Activated CD8-positive, alpha-beta memory T cell treated with anti-CD3 and anti-CD28 coated beads, Interleukin-2, amount 10 ng/mL, durations not matched to agents 7 days and 5 days (primary cell): Measurements from ENCODE around the gene HLA-B. TPM values are rescaled to one million over a fixed set of nuclear protein-coding genes. Genes with fewer than 3 reads are reported as not detected.
"Not testable (repeated sequence)": the region's sequence is repeated elsewhere in the genome, so short reads cannot be mapped to it uniquely, and the experiment has no call there.

Source experiments
- ATAC-seq: fragments of 150-1000 bp; cut with Tn5 transposase; one replicate; pipeline ENCODE4 v1.10.0; 2021; ENCODE audit warnings: moderate library complexity
- CTCF ChIA-PET: fragments of 350-600 bp; sonication (Branson Sonifier 250); formaldehyde crosslinking; loops from one replicate; lab custom pipeline; 2021; ENCODE audit warnings: antibody characterized with exemption; lab: Charles Lee
- DNase-seq: peaks from one replicate; pipeline ENCODE4 v3.0.0-alpha.2; 2020
- H3K27ac Mint-ChIP-seq: one replicate; pipeline ENCODE4 v1.8.0; 2021; ENCODE audit warnings: mild to moderate bottlenecking, mixed read lengths
- H3K27me3 Mint-ChIP-seq: one replicate; pipeline ENCODE4 v1.8.0; 2021; ENCODE audit warnings: mixed read lengths
- H3K36me3 Mint-ChIP-seq: one replicate; pipeline ENCODE4 v1.8.0; 2021; ENCODE audit warnings: mild to moderate bottlenecking, mixed read lengths
- H3K4me1 Mint-ChIP-seq: one replicate; pipeline ENCODE4 v1.8.0; 2021; ENCODE audit warnings: mixed read lengths
- H3K4me3 Mint-ChIP-seq: one replicate; pipeline ENCODE4 v1.8.0; 2021; ENCODE audit warnings: mild to moderate bottlenecking, moderate library complexity, mixed read lengths
- H3K9me3 Mint-ChIP-seq: one replicate; pipeline ENCODE4 v1.8.0; 2022; ENCODE audit warnings: low read depth, mixed read lengths
- total RNA-seq, 2 experiments: library from RNA; stranded (reverse); gene quantifications; one replicate each; pipeline ENCODE4 v1.2.3, GENCODE V29; 2021

The HLA-B gene
- 1,000 to 10,000 TPM; 4,786 to 5,045 TPM for total RNA-seq

DNA sequence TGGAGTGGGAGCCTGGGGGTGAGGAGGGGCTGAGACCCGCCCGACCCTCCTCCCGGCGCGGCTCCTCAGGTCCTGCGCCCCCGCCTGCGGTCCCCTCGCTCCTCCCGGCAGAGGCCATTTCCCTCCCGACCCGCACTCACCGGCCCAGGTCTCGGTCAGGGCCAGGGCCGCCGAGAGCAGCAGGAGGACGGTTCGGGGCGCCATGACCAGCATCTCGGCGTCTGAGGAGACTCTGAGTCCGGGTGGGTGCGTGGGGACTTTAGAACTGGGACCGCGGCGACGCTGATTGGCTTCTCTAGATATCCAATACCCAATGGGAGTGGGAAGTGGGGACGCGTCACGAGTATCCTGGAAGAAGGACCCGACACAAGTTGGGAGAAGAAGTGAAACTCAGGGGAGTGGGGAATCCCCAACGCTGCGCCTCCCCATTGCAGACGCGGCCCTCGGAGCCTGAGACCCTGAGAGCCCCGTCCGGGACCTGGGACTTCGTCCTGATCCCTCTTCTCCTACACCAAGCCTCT, at the start of gene HLA-B:
HLA-B (minus strand) TSS at position 234 of the 521 bp plus-strand sequence; CDS start at position 213, 21 bp downstream.
- peaks cover 7% of the 10 kb centered on the region for H3K27me3 Mint-ChIP-seq
- peaks cover 61% of the 10 kb centered on the region for H3K4me1 Mint-ChIP-seq
- peak; percentile 75 for ATAC-seq
- DNase-seq: peak; percentile 91
- CTCF ChIA-PET: interaction anchor here (0.7 to 1.0 kb wide), 2 partner anchors 106 to 160 kb away, joined by 3 to 5 read pairs; no protein-coding TSS in a partner anchor
- H3K9me3 Mint-ChIP-seq: peaks cover 2% of the 10 kb centered on the region
- peak within 1 kb of the TSS; percentile 99 for H3K4me3 Mint-ChIP-seq
- peaks cover 64% of the 10 kb centered on the region for H3K36me3 Mint-ChIP-seq
- H3K27ac Mint-ChIP-seq: peak within 1 kb of the TSS; percentile 100

DNA sequence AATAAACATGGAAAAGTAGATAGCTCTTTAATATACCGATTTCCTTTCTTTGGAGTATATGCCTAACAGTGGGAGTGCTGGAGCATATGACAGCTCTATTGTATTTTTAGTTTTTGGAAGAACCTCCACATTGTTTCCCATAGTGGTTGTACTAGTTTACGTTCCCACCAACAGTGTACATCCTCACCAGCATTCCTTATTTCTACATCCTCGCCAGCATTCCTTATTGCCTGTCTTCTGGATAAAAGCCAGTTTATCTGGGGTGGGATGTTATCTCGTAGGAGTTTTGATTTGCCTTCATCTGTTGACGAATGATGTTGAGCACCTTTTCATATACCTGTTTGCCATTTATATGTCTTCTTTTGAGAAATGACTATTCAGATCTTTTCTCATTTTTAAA, 49.0 kb upstream of the HLA-B start:
- no peak overlapping the region for H3K27ac Mint-ChIP-seq

DNA sequence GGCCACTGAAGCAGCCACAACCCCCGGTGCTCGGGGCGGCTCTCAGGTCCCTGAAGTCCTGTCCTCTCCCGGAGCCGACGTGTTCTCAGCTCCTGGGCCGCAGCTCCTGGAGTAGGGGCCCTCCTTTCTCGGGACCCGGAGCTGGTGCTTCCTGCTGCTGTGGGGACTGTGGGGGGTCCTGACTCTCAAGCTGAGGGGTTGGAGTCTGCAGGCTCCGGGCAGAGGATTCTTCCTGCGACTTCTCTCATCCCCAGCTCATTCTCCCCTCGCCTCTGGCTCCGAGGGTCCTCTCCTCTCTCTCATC, 47.0 kb upstream of the HLA-B start:
- not testable (repeated sequence) for H3K27me3 Mint-ChIP-seq, H3K36me3 Mint-ChIP-seq, H3K9me3 Mint-ChIP-seq, DNase-seq, ATAC-seq
- H3K4me1 Mint-ChIP-seq: peaks cover 63% of the 10 kb centered on the region
- H3K27ac Mint-ChIP-seq: peak overlapping the region; percentile 75
- peak overlapping the region; percentile 79 for H3K4me3 Mint-ChIP-seq
- CTCF ChIA-PET: interaction anchor here (1.0 to 9.0 kb wide), 4 partner anchors 35 to 324 kb away, joined by 3 to 93 read pairs (median 6); no protein-coding TSS in a partner anchor

More for the DNA sequence above, 49.0 kb upstream of the HLA-B start:
- Mint-ChIP-seq H3K9me3 (no peaks in the 10 kb centered on the region), H3K36me3 (peaks cover 12% of the 10 kb centered on the region), H3K4me3 (no peak overlapping the region), H3K27me3 (no peaks in the 10 kb centered on the region), H3K4me1 (peaks cover 62% of the 10 kb centered on the region)
- ATAC-seq: no peak
- CTCF ChIA-PET: interaction anchor here (1.2 kb wide), 1 partner anchor 36 kb away, joined by 4 read pairs; no protein-coding TSS in a partner anchor
- DNase-seq: no peak

DNA sequence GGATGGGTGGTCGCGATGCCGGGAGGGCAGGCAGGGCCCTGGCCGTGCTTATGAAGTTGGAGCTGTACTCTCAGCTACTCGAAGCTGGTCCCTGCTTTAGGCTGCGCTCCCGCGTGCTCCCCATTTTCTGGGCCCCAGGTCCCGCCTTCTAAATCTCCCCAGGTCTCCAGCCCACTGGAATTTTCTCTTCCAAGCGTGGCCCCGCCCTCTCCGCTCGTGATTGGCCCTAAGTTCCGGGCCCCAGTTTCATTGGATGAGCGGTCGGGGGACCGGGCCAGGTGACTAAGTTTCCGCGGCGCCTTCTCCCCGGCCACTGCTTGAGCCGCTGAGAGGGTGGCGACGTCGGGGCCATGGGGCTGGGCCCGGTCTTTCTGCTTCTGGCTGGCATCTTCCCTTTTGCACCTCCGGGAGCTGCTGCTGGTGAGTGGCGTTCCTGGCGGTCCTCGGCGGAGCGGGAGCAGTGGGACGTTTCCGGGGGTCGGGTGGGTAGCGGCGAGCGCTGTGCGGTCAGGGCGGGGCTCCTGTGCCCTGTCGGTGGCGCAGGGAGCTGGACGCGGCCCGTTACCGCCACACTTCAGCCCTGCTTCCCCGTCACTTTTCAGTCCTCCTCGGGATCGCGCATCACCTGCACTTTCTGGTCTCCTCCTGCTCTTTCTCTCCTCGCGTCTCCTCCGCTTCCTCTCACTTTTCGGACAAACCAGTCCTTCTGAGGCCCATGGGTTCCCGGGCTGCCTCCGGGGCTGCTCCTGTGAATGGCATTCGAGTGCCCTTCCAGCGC, 46.5 kb upstream of the HLA-B start, which contains the start of gene MICA:
MICA (plus strand) TSS at position 313 of the 778 bp plus-strand sequence; CDS start at position 351, 38 bp downstream.
- peak within 1 kb of the TSS; percentile 81 for H3K27ac Mint-ChIP-seq
- H3K4me3 Mint-ChIP-seq: peak within 1 kb of the TSS; percentile 79
- H3K4me1 Mint-ChIP-seq: peaks cover 67% of the 10 kb centered on the region
- H3K9me3 Mint-ChIP-seq: no peaks in the 10 kb centered on the region
- H3K27me3 Mint-ChIP-seq: no peaks in the 10 kb centered on the region
- ATAC-seq (peak; percentile 78), DNase-seq (peak; percentile 82)
- CTCF ChIA-PET: interaction anchor here (0.9 to 9.0 kb wide), 5 partner anchors 36 to 324 kb away, joined by 3 to 93 read pairs (median 3); no protein-coding TSS in a partner anchor
- H3K36me3 Mint-ChIP-seq: peaks cover 6% of the 10 kb centered on the region

DNA sequence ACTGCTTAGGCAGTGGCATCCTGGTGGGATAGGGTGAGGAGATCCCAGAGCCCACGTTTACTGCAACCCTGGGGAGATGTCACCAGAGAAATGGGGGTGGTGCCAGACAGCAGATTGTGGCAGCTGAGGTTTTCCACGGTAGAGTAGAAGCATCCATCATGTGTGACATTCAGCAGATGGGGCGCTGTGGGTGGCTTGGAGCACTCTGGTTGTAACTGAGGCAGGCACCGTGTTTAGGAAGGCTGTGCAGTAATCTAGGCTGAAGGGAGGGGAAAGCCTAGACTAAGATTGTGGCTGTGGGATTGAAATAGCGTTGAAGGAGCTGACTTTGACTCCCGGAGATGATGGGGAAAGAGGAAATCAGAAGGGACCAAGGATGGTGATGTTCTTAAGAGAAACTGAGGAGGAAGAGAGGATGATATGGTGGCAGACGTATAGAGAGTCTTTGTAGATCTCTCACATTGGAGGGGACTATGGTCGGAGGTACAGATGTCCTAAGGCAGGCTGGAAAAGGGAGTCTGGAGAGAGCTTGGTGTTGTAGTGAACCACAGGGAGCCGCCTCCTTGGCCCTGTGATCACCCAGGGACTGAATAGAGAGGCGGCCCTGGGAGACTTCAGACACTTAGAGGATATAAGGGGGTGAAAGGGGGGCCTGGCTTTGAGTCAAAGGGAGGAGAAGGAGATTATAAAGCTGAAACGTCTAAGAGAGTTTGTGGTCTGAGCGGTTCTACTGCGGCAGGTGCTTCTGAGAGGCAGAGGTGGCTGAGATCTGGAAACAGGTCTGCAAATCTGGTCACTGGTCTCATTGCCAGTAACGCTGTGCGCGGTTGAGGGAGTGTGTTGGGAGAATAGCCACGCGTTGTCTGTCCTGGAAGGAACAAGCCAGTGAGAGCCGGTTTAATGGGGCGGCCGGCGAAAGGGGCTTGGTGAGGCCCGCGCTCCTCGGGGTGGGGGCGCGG, 45.6 kb upstream of the HLA-B start:
- Mint-ChIP-seq H3K27me3 (no peaks in the 10 kb centered on the region), H3K9me3 (no peaks in the 10 kb centered on the region), H3K4me1 (peaks cover 62% of the 10 kb centered on the region), H3K27ac (peak overlapping the region; percentile 81), H3K4me3 (peak overlapping the region; percentile 79), H3K36me3 (peaks cover 6% of the 10 kb centered on the region)
- peak; percentile 73 for DNase-seq
- CTCF ChIA-PET: interaction anchor here (0.9 to 9.0 kb wide), 6 partner anchors 36 to 323 kb away, joined by 3 to 93 read pairs (median 6); no protein-coding TSS in a partner anchor
- peak; percentile 18 for ATAC-seq

DNA sequence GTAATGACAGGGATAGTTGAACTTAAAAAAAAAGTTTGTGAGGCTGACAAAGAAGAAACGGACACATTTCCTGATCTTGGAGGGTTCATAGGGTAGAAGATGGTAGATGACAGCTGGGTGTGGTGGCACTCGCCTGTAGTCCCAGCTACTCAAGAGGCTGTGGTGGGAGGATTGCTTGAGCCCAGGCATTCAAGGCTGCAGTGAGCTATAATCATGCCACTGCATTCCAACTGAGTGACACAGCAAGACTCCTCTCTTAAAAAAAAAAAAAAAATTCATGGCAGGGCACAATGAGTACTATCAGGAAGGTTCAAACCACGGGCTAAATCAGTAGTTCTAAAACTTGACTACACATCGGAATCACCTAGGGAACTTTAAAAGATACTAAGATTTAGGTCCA, 44.4 kb upstream of the HLA-B start:
- H3K27ac Mint-ChIP-seq: peak overlapping the region; percentile 91
- H3K27me3 Mint-ChIP-seq: no peaks in the 10 kb centered on the region
- no peaks in the 10 kb centered on the region for H3K9me3 Mint-ChIP-seq
- peaks cover 60% of the 10 kb centered on the region for H3K4me1 Mint-ChIP-seq
- DNase-seq (no peak), ATAC-seq (no peak)
- peak overlapping the region; percentile 79 for H3K4me3 Mint-ChIP-seq
- H3K36me3 Mint-ChIP-seq: peaks cover 6% of the 10 kb centered on the region
- CTCF ChIA-PET: interaction anchor here (1.3 to 9.0 kb wide), 7 partner anchors 20 to 197 kb away, joined by 4 to 93 read pairs (median 9); no protein-coding TSS in a partner anchor

DNA sequence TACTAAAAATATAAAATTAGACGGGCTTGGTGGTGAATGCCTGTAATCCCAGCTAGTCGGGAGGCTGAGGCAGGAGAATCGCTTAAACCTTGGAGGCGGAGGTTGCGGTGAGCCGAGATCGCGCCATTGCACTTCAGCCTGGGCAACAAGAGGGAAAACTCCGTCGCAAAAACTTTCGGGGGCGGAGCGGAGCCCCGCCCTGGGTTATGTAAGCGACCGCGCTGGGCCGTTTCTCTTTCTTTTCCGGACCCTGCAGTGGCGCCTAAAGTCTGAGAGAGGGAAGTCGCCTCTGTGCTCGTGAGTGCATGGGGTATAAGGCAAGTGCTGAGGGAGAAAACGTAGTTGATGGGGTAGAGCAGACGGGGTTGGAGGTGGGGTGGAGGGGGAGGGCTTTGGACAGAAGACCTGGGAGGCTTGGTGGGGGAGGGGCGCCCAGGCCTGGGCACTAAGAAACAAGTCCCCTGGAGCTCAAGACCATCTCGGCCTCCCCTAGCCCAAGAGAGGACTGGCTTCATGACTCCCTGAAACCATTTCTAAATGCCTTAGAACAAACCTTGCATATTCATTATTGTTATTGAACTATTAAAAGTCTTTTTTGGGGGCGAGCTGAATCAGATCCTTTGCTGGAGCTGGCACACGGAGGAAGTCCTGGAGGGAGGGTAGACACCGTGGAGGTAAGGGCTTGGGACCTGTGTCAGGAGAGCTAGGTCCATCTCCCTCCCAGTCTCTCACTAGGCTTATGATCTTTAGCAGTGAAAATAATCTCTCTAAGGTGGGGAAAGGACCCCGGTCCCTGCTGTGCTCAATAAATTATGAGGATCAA, 43.7 kb upstream of the HLA-B start:
- Mint-ChIP-seq H3K27me3 (no peaks in the 10 kb centered on the region), H3K27ac (peak overlapping the region; percentile 91), H3K4me1 (peaks cover 59% of the 10 kb centered on the region), H3K36me3 (peaks cover 4% of the 10 kb centered on the region), H3K9me3 (no peaks in the 10 kb centered on the region), H3K4me3 (peak overlapping the region; percentile 79)
- CTCF ChIA-PET: interaction anchor here (0.7 to 9.0 kb wide), 12 partner anchors 10 to 567 kb away, joined by 3 to 93 read pairs (median 7); no protein-coding TSS in a partner anchor
- ATAC-seq (peak; percentile 51), DNase-seq (peak; percentile 89)

DNA sequence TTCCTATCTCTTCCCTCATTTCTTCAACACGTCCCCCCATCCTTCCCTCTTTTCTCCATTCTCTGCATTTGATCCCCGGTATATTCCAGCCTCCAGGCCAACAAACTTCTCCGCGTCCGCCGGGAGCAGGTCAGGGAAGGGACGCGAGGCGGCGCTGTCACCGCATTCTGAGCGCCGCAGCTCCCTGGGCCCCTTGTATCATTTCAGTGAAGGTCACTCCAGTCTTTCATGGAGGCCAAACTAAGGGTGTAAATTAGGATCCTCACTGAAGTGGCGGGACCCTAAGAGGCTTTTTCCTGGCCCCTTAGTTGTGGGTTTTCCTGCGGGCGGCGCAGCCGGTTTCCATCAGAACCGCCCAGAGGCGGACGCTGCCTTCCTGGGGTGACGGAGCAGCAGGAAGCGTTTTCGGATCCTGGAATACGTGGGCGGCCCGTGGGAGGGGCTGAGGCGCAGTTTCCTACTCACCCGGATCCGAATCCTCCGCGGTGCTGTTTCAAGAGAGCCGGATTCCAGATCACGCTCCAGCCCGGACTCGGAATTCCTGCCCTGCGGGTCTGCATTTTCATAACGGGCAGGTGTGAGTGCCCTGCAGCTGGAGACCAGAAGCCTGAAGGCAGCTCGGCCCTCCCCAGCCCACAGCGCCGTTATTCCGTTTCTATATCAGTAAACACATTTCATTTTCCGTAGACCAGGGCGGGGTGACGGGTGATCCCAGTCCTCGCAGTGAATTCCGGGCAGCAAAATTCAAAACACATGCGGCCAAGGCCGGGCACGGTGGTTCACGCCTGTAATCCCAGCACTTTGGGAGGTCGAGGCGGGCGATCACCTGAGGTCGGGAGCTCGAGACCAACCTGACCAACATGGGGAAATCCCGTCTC, 42.8 kb upstream of the HLA-B start:
- Mint-ChIP-seq H3K27ac (peak overlapping the region; percentile 91), H3K4me3 (peak overlapping the region; percentile 79), H3K9me3 (no peaks in the 10 kb centered on the region), H3K36me3 (peaks cover 4% of the 10 kb centered on the region), H3K27me3 (no peaks in the 10 kb centered on the region), H3K4me1 (peaks cover 56% of the 10 kb centered on the region)
- CTCF ChIA-PET: interaction anchor here (0.7 to 9.0 kb wide), 19 partner anchors 10 to 568 kb away, joined by 3 to 93 read pairs (median 4); no protein-coding TSS in a partner anchor
- DNase-seq (peak; percentile 74), ATAC-seq (peak; percentile 37)

DNA sequence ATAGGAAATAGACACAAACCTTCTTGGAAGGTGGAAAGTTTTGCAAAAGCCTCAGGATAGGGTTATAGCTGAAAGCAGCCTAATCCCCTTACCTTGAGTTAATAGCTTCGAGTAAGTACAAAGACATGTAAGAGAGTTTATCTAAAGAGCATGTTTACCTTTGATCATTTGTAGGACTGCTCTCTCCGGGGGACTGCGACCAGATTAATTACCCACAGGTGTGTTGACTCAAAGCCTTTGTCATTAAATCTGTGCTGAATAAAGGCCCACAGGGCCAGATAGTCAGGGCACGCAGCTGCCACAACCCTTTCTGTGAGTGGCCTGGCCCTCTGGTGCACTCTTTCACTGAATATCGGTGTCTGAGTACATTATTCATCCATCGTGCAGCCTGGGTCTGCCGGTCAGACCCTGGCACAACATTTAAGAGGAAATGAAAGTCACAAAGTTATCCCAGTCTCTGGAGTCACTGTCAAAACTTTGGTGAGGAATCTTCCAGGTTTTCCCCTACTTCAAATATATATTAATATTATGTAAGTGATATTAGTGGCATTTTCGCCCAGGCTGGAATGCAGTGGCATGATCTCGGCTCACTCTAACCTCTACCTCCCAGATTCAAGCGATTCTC, 41.0 kb upstream of the HLA-B start:
- no peaks in the 10 kb centered on the region for H3K27me3 Mint-ChIP-seq
- H3K4me1 Mint-ChIP-seq: peaks cover 44% of the 10 kb centered on the region
- no peak overlapping the region for H3K4me3 Mint-ChIP-seq
- no peak for ATAC-seq
- no peaks in the 10 kb centered on the region for H3K9me3 Mint-ChIP-seq
- H3K36me3 Mint-ChIP-seq: peaks cover 1% of the 10 kb centered on the region
- CTCF ChIA-PET: interaction anchor here (1.0 to 9.0 kb wide), 16 partner anchors 18 to 312 kb away, joined by 3 to 93 read pairs (median 4); no protein-coding TSS in a partner anchor
- no peak overlapping the region for H3K27ac Mint-ChIP-seq
- DNase-seq: no peak

DNA sequence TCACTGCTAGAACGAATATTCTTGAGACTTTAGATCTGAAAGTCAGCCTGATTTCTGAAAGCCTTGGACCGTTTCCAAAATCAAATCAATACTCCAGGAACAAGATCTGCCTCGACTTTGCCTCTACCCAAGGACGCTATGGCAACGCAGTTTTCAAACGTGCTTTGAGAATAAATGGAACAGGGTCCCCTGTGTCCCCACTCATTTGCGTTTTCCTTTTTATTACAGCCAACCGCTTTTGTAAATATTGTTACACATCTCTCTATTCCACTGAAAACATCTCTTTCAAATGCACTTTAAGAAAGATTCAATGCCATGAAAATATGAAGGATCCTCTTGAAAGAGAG, 40.1 kb upstream of the HLA-B start:
- not testable (repeated sequence) for H3K27ac Mint-ChIP-seq, H3K9me3 Mint-ChIP-seq, ATAC-seq, H3K36me3 Mint-ChIP-seq, H3K27me3 Mint-ChIP-seq, DNase-seq
- Mint-ChIP-seq H3K4me1 (peaks cover 35% of the 10 kb centered on the region), H3K4me3 (peak overlapping the region; percentile 8)
- CTCF ChIA-PET: interaction anchor here (1.0 to 9.0 kb wide), 11 partner anchors 17 to 311 kb away, joined by 3 to 93 read pairs (median 3); no protein-coding TSS in a partner anchor
